NCI-H2171 (cell line): ENCODE results near the gene ATG13.
A peak's percentile ranks its signal among the peaks of the same experiment; 100 is the strongest.
"Not testable (repeated sequence)": the region's sequence is repeated elsewhere in the genome, so short reads cannot be mapped to it uniquely, and the experiment has no call there.

Source experiments
- DNase-seq: peaks from one replicate; lab custom pipeline; 2025; lab: John Stamatoyannopoulos, UW

ATG13 gene

GRCh38 chr11:46697723-46698122 is 80.4 kb downstream of the ATG13 start:
- DNase-seq = no peak

- DNase-seq = no peak
These were observed 81.2 kb downstream of the ATG13 start for GRCh38 chr11:46698597-46698996.

GRCh38 chr11:46700241-46701077 is 83.1 kb downstream of the ATG13 start, which contains the start of the genes ARHGAP1 and ZNF408:
TSS of gene ARHGAP1 (minus strand) at chr11:46700619. CDS start at chr11:46696107, 4,512 bp downstream.
TSS of gene ZNF408 (plus strand) at chr11:46701031. CDS start at chr11:46701048, 17 bp downstream.
- DNase-seq = peak; percentile 99

GRCh38 chr11:46701078-46701654 is 83.8 kb downstream of the ATG13 start:
- DNase-seq = no peak

- DNase-seq = no peak
These were observed 87.8 kb downstream of the ATG13 start for GRCh38 chr11:46705070-46705688.

GRCh38 chr11:46706886-46707285 is 89.5 kb downstream of the ATG13 start:
- no peak for DNase-seq

- DNase-seq = not testable (repeated sequence)
These were observed 92.0 kb downstream of the ATG13 start for GRCh38 chr11:46709351-46709750.

GRCh38 chr11:46710821-46711269 is 93.5 kb downstream of the ATG13 start:
- DNase-seq = no peak

- DNase-seq = no peak
These were observed 94.0 kb downstream of the ATG13 start for GRCh38 chr11:46711303-46711702.

- no peak for DNase-seq
These were observed 95.7 kb downstream of the ATG13 start for GRCh38 chr11:46712874-46713576.

GRCh38 chr11:46717825-46718154 is 100.4 kb downstream of the ATG13 start:
- not testable (repeated sequence) for DNase-seq

- DNase-seq = no peak
These were observed 101.0 kb downstream of the ATG13 start for GRCh38 chr11:46718155-46719019.

GRCh38 chr11:46719048-46719542 is 101.7 kb downstream of the ATG13 start, which contains the start of gene F2:
TSS of gene F2 (plus strand) at chr11:46719213. CDS start at chr11:46719236, 23 bp downstream.
- DNase-seq = no peak

- DNase-seq = no peak
These were observed 102.3 kb downstream of the ATG13 start for GRCh38 chr11:46719543-46720218.

- DNase-seq = no peak
These were observed 103.9 kb downstream of the ATG13 start for GRCh38 chr11:46721286-46721685.

GRCh38 chr11:46722566-46723358 is 105.4 kb downstream of the ATG13 start:
- DNase-seq = no peak

- no peak for DNase-seq
These were observed 106.0 kb downstream of the ATG13 start for GRCh38 chr11:46723359-46723680.

- DNase-seq = no peak
These were observed 106.7 kb downstream of the ATG13 start for GRCh38 chr11:46724088-46724487.
